Endothelial cell (in vitro differentiated cells): Measurements from ENCODE around the gene CCDC73. TPM values are rescaled to one million over a fixed set of nuclear protein-coding genes. Genes with fewer than 3 reads are reported as not detected.
"Not testable (repeated sequence)": the region's sequence is repeated elsewhere in the genome, so short reads cannot be mapped to it uniquely, and the experiment has no call there.

ENCODE experiments used
- DNase-seq: peaks from one replicate; pipeline ENCODE4 v3.0.0; 2021; ENCODE audit warnings: low spot score
- H3K27ac Mint-ChIP-seq: one replicate; pipeline ENCODE4 v1.8.0; 2021; ENCODE audit warnings: mixed read lengths, inconsistent platforms; ENCODE audit not compliant: unreplicated experiment
- H3K27me3 Mint-ChIP-seq: one replicate; pipeline ENCODE4 v1.8.0; 2021; ENCODE audit warnings: mild to moderate bottlenecking, moderate library complexity, mixed read lengths, inconsistent platforms; ENCODE audit not compliant: unreplicated experiment
- H3K36me3 Mint-ChIP-seq: one replicate; pipeline ENCODE4 v1.8.0; 2021; ENCODE audit warnings: mild to moderate bottlenecking, low read depth, mixed read lengths, inconsistent platforms; ENCODE audit not compliant: unreplicated experiment
- H3K4me1 Mint-ChIP-seq: one replicate; pipeline ENCODE4 v1.8.0; 2021; ENCODE audit warnings: mild to moderate bottlenecking, mixed read lengths, inconsistent platforms; ENCODE audit not compliant: unreplicated experiment
- H3K4me3 Mint-ChIP-seq: one replicate; pipeline ENCODE4 v1.8.0; 2021; ENCODE audit warnings: mild to moderate bottlenecking, mixed read lengths, inconsistent platforms; ENCODE audit not compliant: unreplicated experiment
- H3K9me3 Mint-ChIP-seq: one replicate; pipeline ENCODE4 v1.8.0; 2021; ENCODE audit warnings: mixed read lengths, inconsistent platforms; ENCODE audit not compliant: unreplicated experiment
- CTCF ChIP-seq: fragments of 200-600 bp; sonication (generic); IDR thresholded peaks from one replicate; pipeline ENCODE4 v1.5.0; 2021; ENCODE audit warnings: antibody characterized with exemption; ENCODE audit not compliant: unreplicated experiment
- total RNA-seq: library from RNA; stranded (reverse); fragmentation: NEBNext Ultra II Directional; extraction: Animal tissue kit (Norgen Biotek cat#: 25700); gene quantifications from one replicate; pipeline ENCODE4 v1.2.1, GENCODE V29; 2021; ENCODE audit not compliant: unreplicated experiment

The CCDC73 gene
- total RNA-seq, 1 donor from 2014 or later: not detected

DNA sequence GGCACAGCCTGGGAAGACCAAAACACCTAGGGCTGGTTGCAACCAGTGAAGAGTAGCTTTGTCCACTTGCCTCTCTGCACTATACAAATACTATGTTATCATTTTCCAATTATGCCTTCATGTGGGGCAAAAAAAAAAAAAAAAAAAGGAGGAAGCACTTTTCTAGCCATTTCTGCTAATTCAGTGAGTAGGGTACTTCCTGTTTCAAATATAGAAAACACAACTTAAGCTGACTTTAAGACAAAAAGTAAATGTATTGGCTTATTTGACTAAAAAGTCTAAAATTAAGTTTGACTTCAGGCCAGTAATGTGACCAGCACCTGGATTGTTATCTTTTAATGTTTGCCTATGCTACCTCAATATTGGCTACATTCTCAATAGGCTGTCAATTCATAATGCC, 15.3 kb downstream of the CCDC73 start:
- DNase-seq: no peak
- Mint-ChIP-seq H3K4me1 (peaks cover 2% of the 10 kb centered on the region), H3K27me3 (no peaks in the 10 kb centered on the region), H3K4me3 (no peak overlapping the region), H3K27ac (no peak overlapping the region), H3K36me3 (no peaks in the 10 kb centered on the region), H3K9me3 (no peaks in the 10 kb centered on the region)
- no peak for TF ChIP-seq CTCF

- no peak for DNase-seq
- H3K27me3 Mint-ChIP-seq: no peaks in the 10 kb centered on the region
- H3K4me3 Mint-ChIP-seq: no peak overlapping the region
- no peaks in the 10 kb centered on the region for H3K4me1 Mint-ChIP-seq
- H3K27ac Mint-ChIP-seq: no peak overlapping the region
- no peaks in the 10 kb centered on the region for H3K36me3 Mint-ChIP-seq
- no peak for TF ChIP-seq CTCF
- no peaks in the 10 kb centered on the region for H3K9me3 Mint-ChIP-seq
Observed at GRCh38 chr11:32775908-32776307, 18.6 kb downstream of the CCDC73 start.

DNA sequence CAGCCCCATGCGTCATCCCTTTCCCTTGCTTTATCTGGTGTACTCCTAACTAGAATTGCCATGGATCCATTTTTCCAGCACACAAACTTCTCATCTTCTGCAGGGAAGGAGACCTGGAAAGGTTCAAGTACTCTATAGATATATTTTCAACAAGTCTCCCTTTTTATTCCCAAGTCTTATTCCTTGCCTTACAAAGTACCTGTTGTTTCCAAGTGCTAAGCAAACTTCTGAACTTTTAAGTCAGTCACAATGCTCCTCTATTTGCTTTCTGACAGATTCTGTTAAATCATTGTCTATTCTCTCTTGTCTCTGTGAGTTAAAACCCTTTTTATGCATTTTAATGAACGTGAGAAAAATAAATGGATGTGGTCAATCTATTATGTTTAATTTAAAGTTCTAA, 20.4 kb downstream of the CCDC73 start:
- H3K4me3 Mint-ChIP-seq: no peak overlapping the region
- no peaks in the 10 kb centered on the region for H3K9me3 Mint-ChIP-seq
- no peaks in the 10 kb centered on the region for H3K27me3 Mint-ChIP-seq
- no peaks in the 10 kb centered on the region for H3K36me3 Mint-ChIP-seq
- no peak for DNase-seq
- TF ChIP-seq CTCF: no peak
- H3K27ac Mint-ChIP-seq: no peak overlapping the region
- H3K4me1 Mint-ChIP-seq: no peaks in the 10 kb centered on the region

- no peak overlapping the region for H3K27ac Mint-ChIP-seq
- no peaks in the 10 kb centered on the region for H3K4me1 Mint-ChIP-seq
- no peaks in the 10 kb centered on the region for H3K27me3 Mint-ChIP-seq
- H3K9me3 Mint-ChIP-seq: no peaks in the 10 kb centered on the region
- H3K4me3 Mint-ChIP-seq: no peak overlapping the region
- no peaks in the 10 kb centered on the region for H3K36me3 Mint-ChIP-seq
- DNase-seq: no peak
- no peak for TF ChIP-seq CTCF
Observed at GRCh38 chr11:32772731-32773130, 21.7 kb downstream of the CCDC73 start.

GRCh38 chr11:32761774-32762173, 32.7 kb downstream of the CCDC73 start:
- H3K27ac Mint-ChIP-seq, H3K4me1 Mint-ChIP-seq, DNase-seq, H3K27me3 Mint-ChIP-seq, H3K36me3 Mint-ChIP-seq, H3K9me3 Mint-ChIP-seq, H3K4me3 Mint-ChIP-seq: not testable (repeated sequence)

GRCh38 chr11:32758291-32758690, 36.2 kb downstream of the CCDC73 start:
- TF ChIP-seq CTCF: no peak
- Mint-ChIP-seq H3K36me3 (no peaks in the 10 kb centered on the region), H3K4me1 (no peaks in the 10 kb centered on the region), H3K27ac (no peak overlapping the region), H3K27me3 (no peaks in the 10 kb centered on the region), H3K4me3 (no peak overlapping the region), H3K9me3 (no peaks in the 10 kb centered on the region)
- no peak for DNase-seq

DNA sequence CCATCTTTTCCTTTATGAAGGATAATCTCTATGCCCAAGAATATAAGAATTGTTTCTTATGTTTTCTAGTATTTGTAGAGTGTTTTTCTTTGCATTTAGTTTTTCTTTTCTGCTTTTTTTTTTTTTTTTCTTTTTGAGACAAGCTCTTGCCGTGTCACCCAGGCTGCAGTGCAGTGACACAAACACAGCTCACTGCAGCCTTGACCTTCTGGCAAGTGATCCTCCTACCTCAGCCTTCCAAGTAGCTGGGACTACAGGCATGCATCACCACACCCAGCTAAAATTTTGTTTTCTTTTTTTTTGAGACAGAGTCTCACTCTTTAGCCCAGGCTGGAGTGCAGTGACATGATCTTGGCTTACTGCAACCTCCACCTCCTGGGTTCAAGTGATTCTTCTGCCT, 41.3 kb downstream of the CCDC73 start:
- not testable (repeated sequence) for H3K4me1 Mint-ChIP-seq, DNase-seq, H3K27me3 Mint-ChIP-seq, H3K4me3 Mint-ChIP-seq, H3K9me3 Mint-ChIP-seq, H3K36me3 Mint-ChIP-seq, H3K27ac Mint-ChIP-seq
